Glomerular endothelial cell (primary cell): ENCODE measurements around the gene LPP. TPM values are rescaled to one million over a fixed set of nuclear protein-coding genes. Genes with fewer than 3 reads are reported as not detected.
A peak's percentile ranks its signal among the peaks of the same experiment; 100 is the strongest.

Experiments
- DNase-seq: peaks from one replicate; pipeline ENCODE4 v3.0.0-alpha.2; 2011; ENCODE audit warnings: low read depth, low spot score; ENCODE audit errors: extremely low read depth
- total RNA-seq: library from RNA; depleted of rRNA; stranded (reverse); fragments of >200 nt; gene quantifications from 2 replicates; pipeline ENCODE4 v1.2.3, GENCODE V29; 2015

Gene LPP
- total RNA-seq, 1 donor from 2014 or later: 132 TPM

DNA sequence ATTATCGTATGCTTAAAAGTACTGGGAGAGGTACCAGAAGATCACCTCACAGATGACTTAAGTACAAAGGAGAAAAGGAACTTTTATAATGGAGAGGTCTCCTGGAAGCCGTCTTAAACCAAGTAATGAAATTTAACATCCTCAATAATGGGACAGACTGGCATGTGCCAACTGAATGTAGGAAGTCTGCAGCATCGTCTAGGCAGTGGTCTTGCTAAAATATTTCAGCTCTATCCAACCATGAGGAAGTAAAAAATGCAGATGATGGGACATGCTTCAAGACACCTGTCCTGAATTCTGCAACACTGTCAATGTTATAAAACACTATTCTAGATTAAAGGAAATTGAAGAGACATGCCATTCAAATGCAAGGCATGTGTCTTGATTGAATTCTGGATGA, 559.0 kb downstream of the LPP start:
- DNase-seq: no peak

GRCh38 chr3:188719545-188719944, 565.6 kb downstream of the LPP start:
- no peak for DNase-seq

DNA sequence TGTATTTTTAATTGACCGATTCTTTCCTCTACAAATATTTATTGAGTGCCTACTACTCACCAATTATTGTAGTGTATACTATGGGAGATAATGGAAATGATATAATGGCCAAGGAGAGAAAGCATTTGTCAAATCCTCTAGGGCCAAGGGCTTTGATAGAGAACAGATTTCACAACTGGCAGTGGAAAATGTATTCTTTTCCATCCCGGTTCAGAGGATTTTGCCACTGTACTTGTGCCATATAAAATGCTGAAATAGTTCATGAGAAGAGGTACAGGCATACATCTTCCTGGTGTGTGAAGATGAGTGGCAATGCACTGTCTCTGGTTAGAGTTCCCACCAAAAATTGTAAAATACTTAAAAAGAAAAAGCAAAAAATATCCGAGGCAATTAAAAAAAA, 566.3 kb downstream of the LPP start:
- no peak for DNase-seq

DNA sequence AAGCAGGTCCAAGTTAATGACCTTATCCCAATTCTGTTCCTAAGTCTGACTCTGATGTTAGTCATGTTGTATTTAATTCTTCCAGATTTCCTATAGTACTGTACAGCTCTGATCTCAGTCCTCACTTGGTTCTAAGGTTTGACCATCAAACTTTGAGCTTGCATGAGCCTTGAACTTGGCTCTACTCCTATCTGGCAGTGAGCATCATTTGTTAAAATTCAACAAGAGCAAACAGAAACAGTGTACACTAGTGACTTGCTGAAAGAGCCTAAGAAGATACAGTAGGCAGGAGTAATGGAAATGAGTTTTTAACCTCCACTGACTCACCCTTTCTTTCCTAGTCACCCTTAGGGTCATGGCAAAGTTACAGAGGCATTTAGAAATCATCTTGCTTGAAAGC, 566.7 kb downstream of the LPP start:
- no peak for DNase-seq

DNA sequence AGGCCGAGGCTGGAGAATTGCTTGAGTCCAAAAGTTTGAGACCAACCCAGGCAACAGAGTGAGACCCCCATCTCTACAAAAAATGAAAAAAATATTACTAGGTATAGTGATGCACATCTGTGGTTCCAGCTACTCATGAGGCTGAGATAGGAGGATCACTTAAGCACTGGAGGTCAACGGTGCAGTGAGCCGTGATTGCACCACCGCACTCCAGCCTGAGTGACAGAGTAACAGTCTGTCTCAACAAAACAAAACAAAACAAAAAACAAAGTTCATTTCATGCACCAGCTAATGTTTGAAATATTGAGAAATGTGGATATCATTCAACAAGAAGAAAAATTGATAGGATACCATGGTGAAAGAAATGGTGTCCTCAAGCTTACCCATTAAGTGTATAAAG, 567.4 kb downstream of the LPP start:
- DNase-seq: no peak

DNA sequence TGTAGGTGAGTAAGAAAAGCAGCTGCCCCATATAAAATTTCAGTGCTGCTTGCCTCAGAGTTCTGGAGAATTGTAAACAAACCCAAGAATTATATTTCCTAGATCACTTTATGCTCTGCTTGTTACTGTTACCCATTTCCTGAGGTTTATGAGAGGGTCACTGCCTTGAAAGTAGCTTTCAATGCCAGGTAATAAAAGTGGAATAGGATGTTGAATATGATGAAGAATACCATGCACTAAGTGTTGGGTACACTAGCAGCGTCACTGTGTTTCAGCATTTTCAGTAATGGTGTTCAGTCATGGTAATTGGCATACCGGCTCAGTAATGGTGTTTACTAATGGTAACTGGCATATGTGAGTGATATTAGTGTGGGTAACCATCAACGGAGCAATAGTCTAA, 568.0 kb downstream of the LPP start:
- no peak for DNase-seq

DNA sequence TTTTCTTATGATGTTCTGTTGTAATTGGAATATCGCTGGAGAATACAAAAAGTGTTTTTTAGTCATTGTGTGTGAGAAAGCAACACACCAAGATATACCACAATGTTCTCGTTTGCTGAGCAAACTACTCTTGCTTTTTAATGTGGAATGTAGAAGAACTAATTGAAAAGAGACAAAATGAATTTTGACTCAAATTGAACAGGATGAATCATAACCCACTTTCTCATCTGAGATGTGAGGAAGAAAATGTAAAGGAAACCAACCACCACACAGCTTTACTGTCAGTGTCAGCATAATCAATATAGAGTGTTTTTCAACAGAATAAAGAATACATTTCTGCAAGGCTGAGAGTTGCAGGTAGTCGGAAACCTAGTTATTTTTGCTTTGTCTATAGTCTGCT, 569.0 kb downstream of the LPP start:
- no peak for DNase-seq

DNA sequence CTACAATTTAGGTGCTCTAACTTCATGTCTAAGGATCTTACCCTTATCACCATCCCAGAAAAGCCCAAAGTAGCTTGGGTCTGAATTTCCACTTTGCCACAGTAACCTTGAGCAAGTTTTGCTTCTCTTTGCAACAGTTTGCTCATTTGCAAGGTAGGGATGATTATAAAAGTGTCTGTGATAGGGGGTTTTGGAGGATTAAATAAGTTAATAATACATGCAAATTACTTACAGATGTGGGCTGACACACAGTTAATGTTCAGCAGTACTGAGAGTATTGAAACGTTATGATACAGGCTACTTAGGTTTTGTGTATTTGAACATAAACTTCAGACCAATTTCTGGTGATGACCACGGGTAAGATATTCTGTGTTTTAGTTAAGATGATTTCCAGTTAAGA, 573.1 kb downstream of the LPP start:
- DNase-seq: no peak

DNA sequence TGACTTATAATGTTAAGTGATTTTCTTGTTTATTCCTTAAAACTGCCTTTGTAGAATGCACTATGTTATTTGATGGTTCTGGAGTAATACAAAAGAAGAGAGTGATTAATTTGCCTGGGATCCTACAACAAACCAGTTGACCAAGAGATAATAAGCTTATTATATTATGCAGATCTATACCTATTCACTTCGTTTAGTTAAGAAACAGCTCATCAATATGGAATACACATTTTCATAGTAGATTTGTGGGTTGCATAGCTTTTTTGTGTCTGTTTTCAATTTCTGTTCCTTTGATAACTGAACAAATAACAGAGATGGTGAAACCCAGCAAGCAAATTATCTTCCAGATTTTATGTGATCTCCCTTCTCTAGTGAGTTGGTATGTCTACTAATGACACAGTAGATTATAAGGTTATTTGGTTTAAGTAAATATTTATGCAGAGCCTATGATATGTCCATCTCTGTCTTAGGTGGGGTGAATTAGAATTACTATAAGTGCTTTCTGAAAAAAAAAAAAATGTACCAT, 574.5 kb downstream of the LPP start:
- no peak for DNase-seq

DNA sequence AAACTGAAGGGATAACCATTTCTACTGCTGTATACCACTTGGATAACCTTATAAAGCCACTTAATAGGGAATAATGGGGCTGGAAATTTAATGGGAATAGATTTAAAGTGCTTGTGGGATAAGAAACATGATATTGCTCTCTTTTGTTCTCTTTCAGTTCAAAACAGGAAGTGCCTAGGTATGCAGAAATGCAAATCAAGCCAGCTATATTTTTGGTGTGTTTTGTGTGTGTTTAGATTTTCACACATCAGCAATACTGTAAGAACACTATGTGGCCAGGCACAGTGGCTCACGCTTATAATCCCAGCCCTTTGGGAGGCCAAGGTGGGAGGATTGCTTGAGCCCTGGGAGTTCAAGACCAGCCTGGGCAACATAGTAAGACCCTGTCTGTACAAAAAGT, 575.5 kb downstream of the LPP start:
- DNase-seq: no peak

DNA sequence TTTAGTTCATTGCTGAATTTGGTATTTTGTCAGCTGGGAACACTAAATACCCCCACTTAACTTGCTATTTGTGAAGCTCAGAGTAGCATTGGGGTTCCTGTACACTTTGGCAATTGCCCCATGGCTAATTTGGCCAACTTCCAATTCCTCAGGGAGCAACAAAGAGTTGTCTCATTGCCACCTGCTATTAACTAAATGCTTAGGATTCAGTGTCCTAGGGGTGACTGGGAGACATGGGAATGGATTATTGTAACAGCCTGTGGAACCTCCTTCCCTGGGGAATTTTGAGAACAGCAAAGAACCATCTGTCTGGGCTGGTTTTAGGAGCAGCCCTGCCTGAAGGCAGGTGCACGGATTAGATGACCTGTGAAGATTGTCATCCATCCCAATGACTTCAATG, 580.4 kb downstream of the LPP start:
- DNase-seq: no peak

DNA sequence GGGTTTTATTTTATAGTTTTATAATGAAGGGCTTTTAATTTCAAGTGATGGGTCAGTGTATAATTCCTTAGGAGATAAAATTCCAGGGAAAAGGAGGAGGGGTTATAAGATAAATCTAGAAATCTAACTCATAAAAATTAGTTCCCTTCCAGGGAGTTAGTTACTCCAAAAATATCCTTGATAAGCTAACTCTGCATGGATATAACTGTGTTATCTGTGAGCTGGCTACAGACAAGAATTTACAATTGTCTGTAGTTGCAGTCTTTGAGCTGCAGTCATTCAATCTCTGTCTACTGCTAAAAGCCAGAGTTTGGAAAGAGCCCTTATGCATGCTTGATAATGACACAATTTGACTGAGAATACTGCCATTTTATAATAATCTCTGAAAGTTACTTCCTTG, 585.6 kb downstream of the LPP start:
- DNase-seq: no peak

DNA sequence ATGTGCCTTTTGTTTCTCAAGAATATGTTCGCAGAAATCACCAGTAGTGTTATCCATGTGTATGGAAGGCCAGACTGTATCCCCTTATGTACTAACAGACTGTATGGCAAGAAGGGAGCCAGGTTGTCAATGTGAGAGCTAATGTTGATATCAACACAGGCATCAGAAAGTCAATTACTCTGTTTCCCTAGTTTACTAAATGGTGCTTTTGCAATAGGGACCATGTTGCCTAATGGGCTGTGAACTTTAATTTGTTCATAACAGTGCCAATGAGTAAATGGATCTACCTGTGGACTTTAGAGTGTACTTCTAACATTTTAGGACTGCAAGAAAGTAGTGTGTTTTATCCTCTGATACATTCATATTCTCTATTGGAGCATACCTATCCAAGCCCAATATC, 586.1 kb downstream of the LPP start:
- no peak for DNase-seq

- no peak for DNase-seq
These were observed 589.0 kb downstream of the LPP start for GRCh38 chr3:188742755-188743550.

DNA sequence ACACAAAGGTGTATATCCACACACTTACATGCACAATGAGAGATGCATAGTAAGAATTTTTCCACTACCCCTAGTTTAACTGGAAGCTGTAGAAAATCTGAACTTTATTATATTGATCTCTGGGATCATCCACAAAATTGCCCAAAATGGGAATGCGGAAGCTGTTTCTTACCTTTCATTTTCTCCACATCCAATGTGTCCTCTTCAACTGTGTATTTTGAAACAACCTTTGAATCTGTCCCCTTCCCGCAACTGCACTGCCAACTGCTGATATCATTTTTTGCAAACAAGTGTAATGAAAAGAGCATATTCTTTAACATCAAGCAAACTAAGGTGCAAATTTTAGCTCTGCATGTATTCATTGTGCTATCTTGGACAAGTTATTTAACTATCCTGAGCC, 590.2 kb downstream of the LPP start:
- no peak for DNase-seq

DNA sequence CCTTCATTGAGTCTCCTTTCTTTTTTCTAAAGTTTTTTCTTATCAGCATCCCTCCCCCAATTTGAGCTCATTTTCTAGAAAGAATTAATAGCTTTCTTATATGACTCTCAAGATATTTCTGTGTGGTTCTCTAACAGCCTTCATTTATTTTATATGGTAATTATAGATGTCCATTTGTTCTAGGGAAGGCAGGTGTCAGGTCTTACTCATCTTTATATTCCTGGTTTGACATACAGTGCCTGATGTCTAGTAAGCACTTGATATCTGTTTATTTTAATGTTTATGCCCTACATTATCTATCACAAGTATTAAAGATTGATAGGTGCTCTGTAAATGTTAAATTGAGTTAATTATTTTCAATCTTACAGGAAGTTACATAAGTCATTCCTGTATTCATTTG, 591.1 kb downstream of the LPP start:
- DNase-seq: no peak

GRCh38 chr3:188746291-188746783, 592.4 kb downstream of the LPP start:
- DNase-seq: no peak

DNA sequence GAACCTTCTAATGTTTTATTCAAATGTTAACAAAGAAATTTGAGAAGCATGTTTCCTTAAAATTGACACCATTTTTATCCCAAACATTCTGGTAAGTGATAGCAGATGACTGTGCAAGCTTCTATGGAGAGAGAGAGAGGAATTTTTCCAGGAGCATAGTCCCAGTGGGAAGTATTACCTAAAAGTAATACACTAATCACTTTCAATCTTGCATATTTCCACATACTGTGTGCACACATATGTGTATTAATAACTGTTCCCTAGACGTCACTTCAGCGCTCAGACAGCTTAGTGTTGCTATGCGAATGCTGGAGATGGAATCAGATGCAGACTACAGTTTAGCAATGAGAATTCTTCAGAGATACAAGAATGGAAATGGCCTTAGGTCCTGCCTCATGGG, 593.5 kb downstream of the LPP start:
- no peak for DNase-seq

- DNase-seq: peak; percentile 5
These were observed 595.2 kb downstream of the LPP start for GRCh38 chr3:188749010-188749617.

DNA sequence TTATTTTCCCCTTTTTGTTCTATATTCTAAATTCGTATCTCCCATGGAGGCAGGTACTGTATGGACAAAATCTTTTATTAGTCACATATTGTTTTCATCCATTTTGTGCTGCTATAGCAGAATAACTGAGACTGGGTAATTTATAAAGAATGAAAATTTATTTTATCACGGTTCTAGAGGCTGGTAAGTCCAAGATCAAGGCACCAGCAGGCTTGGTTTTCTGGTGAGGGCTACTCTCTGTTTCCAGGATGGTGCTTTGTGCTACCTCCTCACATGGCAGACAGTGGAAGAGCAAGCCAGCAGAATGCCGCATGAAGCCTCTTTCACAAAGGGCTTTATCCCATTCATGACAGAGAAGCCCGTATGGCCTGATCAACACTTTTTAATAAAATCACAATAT, 595.9 kb downstream of the LPP start:
- DNase-seq: no peak

- DNase-seq: no peak
These were observed 596.7 kb downstream of the LPP start for GRCh38 chr3:188750617-188751016.

DNA sequence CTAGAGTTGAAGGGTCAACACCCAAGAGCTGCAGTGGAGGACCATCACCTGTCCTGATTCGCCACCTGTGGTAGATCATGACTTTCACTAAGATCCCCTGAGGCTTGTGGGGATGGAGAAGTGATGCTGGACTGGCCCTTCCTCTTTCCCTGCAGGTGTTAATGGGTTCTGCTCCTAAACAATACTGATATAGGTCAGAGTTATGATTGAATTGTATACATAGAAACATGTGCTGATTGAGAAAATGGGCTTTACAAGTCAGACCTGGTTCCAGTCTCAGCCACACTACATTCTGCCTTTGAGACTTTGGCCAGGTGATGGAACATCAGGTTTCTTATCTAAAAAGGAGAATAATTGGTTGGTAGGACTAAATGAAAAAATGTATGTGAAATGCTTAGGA, 598.9 kb downstream of the LPP start:
- no peak for DNase-seq
